ENCODE measurements around the gene LHX4. TPM values are rescaled to one million over a fixed set of nuclear protein-coding genes. Genes with fewer than 3 reads are reported as not detected.

Gene LHX4
- total RNA-seq: 10 to 100 TPM in 1 of 8 experiments, 1 to 10 TPM in 7; 1.6 to 28.8 (median 6.8) TPM

- 0 to 2% (median 0%) methylated on average over 3 to 9 of the region's 105 CpGs; no CpG with 5 or more reads in 7 of the 10 experiments for WGBS, 10 experiments
- peak; percentile 46 to 83 (median 78) for ATAC-seq (replicated peaks in 6 of 8)
- in situ Hi-C loops (cut with MboI; ENCODE audit: low pct_unique_long_range_greater_than_20kb in 2 of 9, low sequenced_read_pairs in 9 of 9, unreplicated experiment in 9 of 9): loop anchor here in 1 of 9 experiments (25.0 kb wide), 1 partner anchor 258 kb away; no protein-coding TSS in a partner anchor
- peaks cover 17 to 25% of the 10 kb centered on the region in 2 donors for H3K4me1 ChIP-seq (replicated peaks in 1 of 2)
- peak within 1 kb of the TSS; percentile 49 to 78 for H3K27ac ChIP-seq
- H3K4me3 ChIP-seq: peak within 1 kb of the TSS; percentile 52 to 66 (median 52)
Observed at GRCh38 chr1:180229483-180230415, at the start of gene LHX4. Gene LHX4, plus strand, starts transcription at chr1:180230264. Its CDS starts 266 bp downstream, at chr1:180230530.

GRCh38 chr1:180181048-180181447 is 49.0 kb upstream of the LHX4 start:
- in situ Hi-C loops (cut with MboI; ENCODE audit: low pct_unique_long_range_greater_than_20kb in 2 of 9, low sequenced_read_pairs in 9 of 9, unreplicated experiment in 9 of 9): loop anchor here in 3 of 9 experiments (10.0 kb wide), 2 partner anchors 294 to 304 kb away; no protein-coding TSS in a partner anchor

GRCh38 chr1:180181996-180182642 is 47.9 kb upstream of the LHX4 start:
- 25 to 100% (median 90%) methylated on average over 2 to 19 of the region's 23 CpGs; no CpG with 5 or more reads in 3 of the 10 experiments for WGBS, 10 experiments
- no peaks in the 10 kb centered on the region for H3K4me1 ChIP-seq (replicated peaks in 1 of 2)
- peak in 1 of 8 experiments; percentile 30 for ATAC-seq (replicated peaks in 6 of 8)
- H3K27ac ChIP-seq: no peak overlapping the region
- in situ Hi-C loops (cut with MboI; ENCODE audit: low pct_unique_long_range_greater_than_20kb in 2 of 9, low sequenced_read_pairs in 9 of 9, unreplicated experiment in 9 of 9): loop anchor here in 3 of 9 experiments (10.0 kb wide), 2 partner anchors 293 to 303 kb away; no protein-coding TSS in a partner anchor
- H3K4me3 ChIP-seq: no peak overlapping the region

More at GRCh38 chr1:180181048-180181447, 49.0 kb upstream of the LHX4 start:
- 60 to 97% (median 83%) methylated on average over 1 to 7 of the region's 7 CpGs; no CpG with 5 or more reads in 1 of the 10 experiments for WGBS, 10 experiments
- Histone ChIP-seq H3K4me3 (no peak overlapping the region), H3K27ac (no peak overlapping the region), H3K4me1 (replicated peaks in 1 of 2) (no peaks in the 10 kb centered on the region)
- ATAC-seq (replicated peaks in 6 of 8): no peak

GRCh38 chr1:180182643-180183311 is 47.3 kb upstream of the LHX4 start:
- Histone ChIP-seq H3K4me1 (replicated peaks in 1 of 2) (no peaks in the 10 kb centered on the region), H3K27ac (no peak overlapping the region), H3K4me3 (no peak overlapping the region)
- in situ Hi-C loops (cut with MboI; ENCODE audit: low pct_unique_long_range_greater_than_20kb in 2 of 9, low sequenced_read_pairs in 9 of 9, unreplicated experiment in 9 of 9): loop anchor here in 3 of 9 experiments (10.0 kb wide), 2 partner anchors 292 to 302 kb away; no protein-coding TSS in a partner anchor
- peak in 5 of 8 experiments; percentile 27 to 53 (median 51) for ATAC-seq (replicated peaks in 6 of 8)
- 64 to 100% (median 79%) methylated on average over 3 to 9 of the region's 22 CpGs; no CpG with 5 or more reads in 6 of the 10 experiments for WGBS, 10 experiments

GRCh38 chr1:180183426-180183825 is 46.6 kb upstream of the LHX4 start:
- H3K4me3 ChIP-seq: no peak overlapping the region
- no peak overlapping the region for H3K27ac ChIP-seq
- peaks cover 2% of the 10 kb centered on the region in 2 donors for H3K4me1 ChIP-seq (replicated peaks in 1 of 2)
- in situ Hi-C loops (cut with MboI; ENCODE audit: low pct_unique_long_range_greater_than_20kb in 2 of 9, low sequenced_read_pairs in 9 of 9, unreplicated experiment in 9 of 9): loop anchor here in 3 of 9 experiments (10.0 kb wide), 2 partner anchors 291 to 301 kb away; no protein-coding TSS in a partner anchor
- WGBS, 10 experiments: 83 to 100% (median 93%) methylated on average over 1 to 10 of the region's 10 CpGs; no CpG with 5 or more reads in 2 of the 10 experiments
- no peak for ATAC-seq (replicated peaks in 6 of 8)

GRCh38 chr1:180184041-180184440 is 46.0 kb upstream of the LHX4 start:
- H3K4me3 ChIP-seq: no peak overlapping the region
- no peak for ATAC-seq (replicated peaks in 6 of 8)
- H3K4me1 ChIP-seq (replicated peaks in 1 of 2): peaks cover 3 to 5% of the 10 kb centered on the region in 2 donors
- 86 to 100% (median 95%) methylated on average over 2 to 9 of the region's 9 CpGs; no CpG with 5 or more reads in 4 of the 10 experiments for WGBS, 10 experiments
- no peak overlapping the region for H3K27ac ChIP-seq
- in situ Hi-C loops (cut with MboI; ENCODE audit: low pct_unique_long_range_greater_than_20kb in 2 of 9, low sequenced_read_pairs in 9 of 9, unreplicated experiment in 9 of 9): loop anchor here in 3 of 9 experiments (10.0 kb wide), 2 partner anchors 291 to 301 kb away; no protein-coding TSS in a partner anchor

- in situ Hi-C loops (cut with MboI; ENCODE audit: low pct_unique_long_range_greater_than_20kb in 2 of 9, low sequenced_read_pairs in 9 of 9, unreplicated experiment in 9 of 9): loop anchor here in 3 of 9 experiments (10.0 kb wide), 2 partner anchors 290 to 300 kb away; no protein-coding TSS in a partner anchor
- Histone ChIP-seq H3K27ac (no peak overlapping the region), H3K4me1 (replicated peaks in 1 of 2) (peaks cover 3 to 5% of the 10 kb centered on the region in 2 donors), H3K4me3 (no peak overlapping the region)
- ATAC-seq (replicated peaks in 6 of 8): no peak
- WGBS, 10 experiments: 44 to 100% (median 82%) methylated on average over 1 to 4 of the region's 5 CpGs; no CpG with 5 or more reads in 5 of the 10 experiments
Observed at GRCh38 chr1:180185281-180185680, 44.8 kb upstream of the LHX4 start.

- 17 to 100% (median 90%) methylated on average over 1 to 5 of the region's 9 CpGs; no CpG with 5 or more reads in 2 of the 10 experiments for WGBS, 10 experiments
- no peak for ATAC-seq (replicated peaks in 6 of 8)
- H3K4me1 ChIP-seq (replicated peaks in 1 of 2): peaks cover 3 to 5% of the 10 kb centered on the region in 2 donors
- no peak overlapping the region for H3K27ac ChIP-seq
- H3K4me3 ChIP-seq: no peak overlapping the region
- in situ Hi-C loops (cut with MboI; ENCODE audit: low pct_unique_long_range_greater_than_20kb in 2 of 9, low sequenced_read_pairs in 9 of 9, unreplicated experiment in 9 of 9): loop anchor here in 3 of 9 experiments (10.0 kb wide), 2 partner anchors 289 to 299 kb away; no protein-coding TSS in a partner anchor
Observed at GRCh38 chr1:180185971-180186645, 44.0 kb upstream of the LHX4 start.

GRCh38 chr1:180186831-180187230 is 43.2 kb upstream of the LHX4 start:
- in situ Hi-C loops (cut with MboI; ENCODE audit: low pct_unique_long_range_greater_than_20kb in 2 of 9, low sequenced_read_pairs in 9 of 9, unreplicated experiment in 9 of 9): loop anchor here in 3 of 9 experiments (10.0 kb wide), 2 partner anchors 288 to 298 kb away; no protein-coding TSS in a partner anchor
- Histone ChIP-seq H3K4me1 (replicated peaks in 1 of 2) (peaks cover 3 to 5% of the 10 kb centered on the region in 2 donors), H3K4me3 (no peak overlapping the region), H3K27ac (no peak overlapping the region)
- 50 to 100% (median 88%) methylated on average over 1 to 6 of the region's 8 CpGs; no CpG with 5 or more reads in 3 of the 10 experiments for WGBS, 10 experiments
- peak in 4 of 8 experiments; percentile 3 to 53 (median 28) for ATAC-seq (replicated peaks in 6 of 8)

GRCh38 chr1:180187626-180188025 is 42.4 kb upstream of the LHX4 start:
- Histone ChIP-seq H3K4me3 (no peak overlapping the region), H3K4me1 (replicated peaks in 1 of 2) (peaks cover 3 to 5% of the 10 kb centered on the region in 2 donors), H3K27ac (no peak overlapping the region)
- in situ Hi-C loops (cut with MboI; ENCODE audit: low pct_unique_long_range_greater_than_20kb in 2 of 9, low sequenced_read_pairs in 9 of 9, unreplicated experiment in 9 of 9): loop anchor here in 3 of 9 experiments (10.0 kb wide), 2 partner anchors 287 to 297 kb away; no protein-coding TSS in a partner anchor
- ATAC-seq (replicated peaks in 6 of 8): peak in 4 of 8 experiments; percentile 3 to 14 (median 7)
- 75 to 100% (median 86%) methylated on average over 1 to 4 of the region's 5 CpGs; no CpG with 5 or more reads in 6 of the 10 experiments for WGBS, 10 experiments

- in situ Hi-C loops (cut with MboI; ENCODE audit: low pct_unique_long_range_greater_than_20kb in 2 of 9, low sequenced_read_pairs in 9 of 9, unreplicated experiment in 9 of 9): loop anchor here in 3 of 9 experiments (10.0 kb wide), 2 partner anchors 287 to 297 kb away; no protein-coding TSS in a partner anchor
- Histone ChIP-seq H3K27ac (no peak overlapping the region), H3K4me3 (no peak overlapping the region), H3K4me1 (replicated peaks in 1 of 2) (peaks cover 3 to 5% of the 10 kb centered on the region in 2 donors)
- WGBS, 10 experiments: 0 to 53% (median 20%) methylated on average over 1 to 5 of the region's 8 CpGs; no CpG with 5 or more reads in 3 of the 10 experiments
- ATAC-seq (replicated peaks in 6 of 8): peak; percentile 86 to 99 (median 96)
Observed at GRCh38 chr1:180188091-180188506, 42.0 kb upstream of the LHX4 start.

All from motor neuron (in vitro differentiated cells).